OCI-LY7 (cell line): ENCODE data around the gene LAIR2. TPM values are rescaled to one million over a fixed set of nuclear protein-coding genes. Genes with fewer than 3 reads are reported as not detected.
A peak's percentile ranks its signal among the peaks of the same experiment; 100 is the strongest.

Experiments used
- BruUV-seq: library from RNA; stranded (reverse); fragments of 400-500 nt; replicated peaks from 2 replicates; lab custom pipeline; 2021; lab: Mats Ljungman, UMichigan
- CTCF ChIA-PET: fragments of 300-600 bp; sonication (Branson Sonifier 250); formaldehyde crosslinking; loops from one replicate; lab custom pipeline; 2022; ENCODE audit warnings: antibody characterized with exemption; ENCODE audit not compliant: unreplicated experiment; lab: Charles Lee
- POLR2A ChIA-PET: fragments of 300-600 bp; sonication (Branson Sonifier 250); formaldehyde crosslinking; loops from one replicate; lab custom pipeline; 2022; ENCODE audit warnings: antibody characterized with exemption; lab: Charles Lee
- DNase-seq: peaks from one replicate; pipeline ENCODE4 v3.0.0-alpha.2; 2015; ENCODE audit warnings: low spot score
- H2AFZ ChIP-seq: fragments of 200-600 bp; sonication (generic), shearing (Covaris generic); 2 replicates; pipeline ENCODE4 v1.6.1; 2014; ENCODE audit warnings: mild to moderate bottlenecking, antibody characterized with exemption, low read length, moderate library complexity
- H3K27ac ChIP-seq: fragments of 200-600 bp; sonication (generic); 2 replicates; pipeline ENCODE4 v1.5.1; 2014; ENCODE audit warnings: mixed run types, low read depth, mild to moderate bottlenecking, moderate library complexity, low read length, inconsistent platforms; ENCODE audit not compliant: poor library complexity, severe bottlenecking
- H3K36me3 ChIP-seq: fragments of 200-600 bp; sonication (generic); 2 replicates; pipeline ENCODE4 v1.6.1; 2014; ENCODE audit warnings: mild to moderate bottlenecking, antibody characterized with exemption, low read length, moderate library complexity, mixed read lengths; ENCODE audit not compliant: insufficient read depth
- H3K4me1 ChIP-seq: fragments of 200-600 bp; sonication (generic); 2 replicates; pipeline ENCODE4 v1.5.1; 2014; ENCODE audit warnings: mild to moderate bottlenecking, low read length; ENCODE audit not compliant: insufficient read depth, poor library complexity, severe bottlenecking
- H3K4me2 ChIP-seq: fragments of 200-600 bp; sonication (generic); 2 replicates; pipeline ENCODE4 v1.6.1; 2014; ENCODE audit warnings: mild to moderate bottlenecking, low read length
- H3K4me3 ChIP-seq: fragments of 200-600 bp; sonication (generic); 2 replicates; pipeline ENCODE4 v1.5.1; 2014; ENCODE audit warnings: mild to moderate bottlenecking, low read depth, low read length; ENCODE audit not compliant: poor library complexity, severe bottlenecking
- H3K79me2 ChIP-seq: fragments of 200-600 bp; sonication (generic); 2 replicates; pipeline ENCODE4 v1.6.1; 2016; ENCODE audit warnings: low read depth, mild to moderate bottlenecking, low read length, moderate library complexity, mixed read lengths; ENCODE audit not compliant: insufficient read depth
- H3K9me2 ChIP-seq: fragments of 200-600 bp; sonication (generic); 2 replicates; pipeline ENCODE4 v1.6.1; 2016; ENCODE audit warnings: mild to moderate bottlenecking, low read length, mixed read lengths; ENCODE audit not compliant: insufficient read depth
- H3K9me3 ChIP-seq: fragments of 200-600 bp; sonication (generic); 2 replicates; pipeline ENCODE4 v1.6.1; 2014; ENCODE audit warnings: mild to moderate bottlenecking, mixed run types, low read length, mixed read lengths
- H4K20me1 ChIP-seq: fragments of 200-600 bp; sonication (generic); 2 replicates; pipeline ENCODE4 v1.6.1; 2014; ENCODE audit warnings: mild to moderate bottlenecking, antibody characterized with exemption, low read length, moderate library complexity, mixed read lengths; ENCODE audit not compliant: insufficient read depth
- CTCF ChIP-seq: fragments of 200-600 bp; sonication (generic); conservative IDR thresholded peaks from 2 replicates; pipeline ENCODE4 v1.5.1; 2014; ENCODE audit warnings: mild to moderate bottlenecking, antibody characterized with exemption, low read length, moderate library complexity, mixed read lengths
- EZH2phosphoT487 ChIP-seq: fragments of 200-600 bp; sonication (generic); IDR thresholded peaks from 2 replicates; pipeline ENCODE4 v1.6.1; 2018; ENCODE audit warnings: low read depth, borderline replicate concordance, mild to moderate bottlenecking, mixed run types, antibody characterized with exemption, low read length, moderate library complexity, mixed read lengths
- intact Hi-C: fragments of 100-400 bp; cut with micrococcal nuclease; formaldehyde crosslinking; loops from one replicate; pipeline ENCODE4 v1.10.0; 2022; ENCODE audit not compliant: unreplicated experiment
- total RNA-seq, 2 experiments: library from RNA; depleted of rRNA in 1 of 2; stranded (reverse); fragments of >200 nt in 1 of 2; shearing (Covaris generic) in 1 of 2; gene quantifications; 2 replicates each; pipeline ENCODE4 v1.2.3, GENCODE V29; 2014 to 2022

Gene LAIR2
- total RNA-seq, 2 experiments from 2014 or later, result not detected

- intact Hi-C loops, result no loop called here
- peak; percentile 53 for DNase-seq
- Histone ChIP-seq H3K36me3 (no peaks in the 10 kb centered on the region), H4K20me1 (no peaks in the 10 kb centered on the region), H3K9me2 (no peaks in the 10 kb centered on the region), H3K9me3 (no peaks in the 10 kb centered on the region), H3K27ac (no peak overlapping the region), H2AFZ (peak overlapping the region; percentile 38; the same call in 1 of the 2 replicates), H3K79me2 (no peaks in the 10 kb centered on the region), H3K4me1 (peaks cover 17% of the 10 kb centered on the region), H3K4me3 (peak overlapping the region; percentile 41), H3K4me2 (peak overlapping the region; percentile 69)
- POLR2A ChIA-PET, result interaction anchor here (0.8 kb wide), 1 partner anchor 18 kb away, joined by 3 read pairs; no protein-coding TSS in a partner anchor
- no TSS peak for BruUV-seq
- TF ChIP-seq EZH2phosphoT487, result no peak
- no peak for TF ChIP-seq CTCF
- CTCF ChIA-PET, result no interaction called here
Observed at GRCh38 chr19:54532528-54532927, 29.9 kb downstream of the LAIR2 start.

- BruUV-seq, result no TSS peak
- Histone ChIP-seq H3K4me1 (peaks cover 17% of the 10 kb centered on the region), H3K27ac (no peak overlapping the region), H3K4me3 (no peak overlapping the region), H3K4me2 (no peak overlapping the region), H3K79me2 (no peaks in the 10 kb centered on the region), H4K20me1 (no peaks in the 10 kb centered on the region), H3K9me3 (no peaks in the 10 kb centered on the region), H2AFZ (no peak overlapping the region), H3K36me3 (no peaks in the 10 kb centered on the region), H3K9me2 (no peaks in the 10 kb centered on the region)
- no peak for TF ChIP-seq EZH2phosphoT487
- POLR2A ChIA-PET, result no interaction called here
- CTCF ChIA-PET, result no interaction called here
- intact Hi-C loops, result no loop called here
- DNase-seq, result no peak
Observed at GRCh38 chr19:54533476-54533875, 30.8 kb downstream of the LAIR2 start.

- Histone ChIP-seq H3K4me1 (peaks cover 17% of the 10 kb centered on the region), H3K4me2 (no peak overlapping the region), H3K79me2 (no peaks in the 10 kb centered on the region), H3K9me3 (no peaks in the 10 kb centered on the region), H3K9me2 (no peaks in the 10 kb centered on the region), H3K36me3 (no peaks in the 10 kb centered on the region), H2AFZ (no peak overlapping the region), H3K4me3 (no peak overlapping the region), H3K27ac (no peak overlapping the region), H4K20me1 (no peaks in the 10 kb centered on the region)
- intact Hi-C loops, result no loop called here
- no TSS peak for BruUV-seq
- TF ChIP-seq CTCF (no peak), EZH2phosphoT487 (no peak)
- ChIA-PET POLR2A (no interaction called here), CTCF (no interaction called here)
- DNase-seq, result no peak
Observed at GRCh38 chr19:54534156-54534555, 31.5 kb downstream of the LAIR2 start.
